Measurements from ENCODE around the gene FBXO24.

Gene FBXO24

GRCh38 chr7:100538654-100539435 lies 47.3 kb upstream of the FBXO24 start, which contains the start of gene AGFG2 (continued):
- peak; percentile 89 for TF ChIP-seq ZBTB26 (tag by site-specific recombination; optimal IDR thresholded peaks at IDR 0.05)
- peak; percentile 100 for TF ChIP-seq ZFHX2 (tag by site-specific recombination; conservative IDR thresholded peaks at IDR 0.05)
- TF ChIP-seq TCF7L2 (IDR thresholded peaks at IDR 0.05; ENCODE audit: borderline replicate concordance, low read depth, low read length): peak; percentile 93; the same call in 1 of the 2 replicates
- no peak for TF ChIP-seq ZNF423 (tag by site-specific recombination; IDR thresholded peaks at IDR 0.05)
- TF ChIP-seq EGR2 (tag by site-specific recombination; IDR thresholded peaks at IDR 0.05; ENCODE audit: low read depth): peak; percentile 100
- TF ChIP-seq ZNF76 (tag by site-specific recombination; IDR thresholded peaks at IDR 0.05; ENCODE audit: borderline replicate concordance, low read depth): peak; percentile 59; the same call in 1 of the 2 replicates
- peak; percentile 63; the same call in 1 of the 2 replicates for TF ChIP-seq ZNF600 (tag by site-specific recombination; IDR thresholded peaks at IDR 0.05)
- no peak for TF ChIP-seq ZNF624 (tag by site-specific recombination; IDR thresholded peaks at IDR 0.05)
- TF ChIP-seq, protein P1, sequence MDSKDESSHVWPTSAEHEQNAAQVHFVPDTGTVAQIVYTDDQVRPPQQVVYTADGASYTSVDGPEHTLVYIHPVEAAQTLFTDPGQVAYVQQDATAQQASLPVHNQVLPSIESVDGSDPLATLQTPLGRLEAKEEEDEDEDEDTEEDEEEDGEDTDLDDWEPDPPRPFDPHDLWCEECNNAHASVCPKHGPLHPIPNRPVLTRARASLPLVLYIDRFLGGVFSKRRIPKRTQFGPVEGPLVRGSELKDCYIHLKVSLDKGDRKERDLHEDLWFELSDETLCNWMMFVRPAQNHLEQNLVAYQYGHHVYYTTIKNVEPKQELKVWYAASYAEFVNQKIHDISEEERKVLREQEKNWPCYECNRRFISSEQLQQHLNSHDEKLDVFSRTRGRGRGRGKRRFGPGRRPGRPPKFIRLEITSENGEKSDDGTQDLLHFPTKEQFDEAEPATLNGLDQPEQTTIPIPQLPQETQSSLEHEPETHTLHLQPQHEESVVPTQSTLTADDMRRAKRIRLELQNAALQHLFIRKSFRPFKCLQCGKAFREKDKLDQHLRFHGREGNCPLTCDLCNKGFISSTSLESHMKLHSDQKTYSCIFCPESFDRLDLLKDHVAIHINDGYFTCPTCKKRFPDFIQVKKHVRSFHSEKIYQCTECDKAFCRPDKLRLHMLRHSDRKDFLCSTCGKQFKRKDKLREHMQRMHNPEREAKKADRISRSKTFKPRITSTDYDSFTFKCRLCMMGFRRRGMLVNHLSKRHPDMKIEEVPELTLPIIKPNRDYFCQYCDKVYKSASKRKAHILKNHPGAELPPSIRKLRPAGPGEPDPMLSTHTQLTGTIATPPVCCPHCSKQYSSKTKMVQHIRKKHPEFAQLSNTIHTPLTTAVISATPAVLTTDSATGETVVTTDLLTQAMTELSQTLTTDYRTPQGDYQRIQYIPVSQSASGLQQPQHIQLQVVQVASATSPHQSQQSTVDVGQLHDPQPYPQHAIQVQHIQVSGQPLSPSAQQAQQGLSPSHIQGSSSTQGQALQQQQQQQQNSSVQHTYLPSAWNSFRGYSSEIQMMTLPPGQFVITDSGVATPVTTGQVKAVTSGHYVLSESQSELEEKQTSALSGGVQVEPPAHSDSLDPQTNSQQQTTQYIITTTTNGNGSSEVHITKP (tag by site-specific recombination; IDR thresholded peaks at IDR 0.05): peak; percentile 3; the same call in 1 of the 2 replicates
- TF ChIP-seq ZNF311 (tag by site-specific recombination; IDR thresholded peaks at IDR 0.05; ENCODE audit: borderline replicate concordance): no peak
- TF ChIP-seq, protein P2, sequence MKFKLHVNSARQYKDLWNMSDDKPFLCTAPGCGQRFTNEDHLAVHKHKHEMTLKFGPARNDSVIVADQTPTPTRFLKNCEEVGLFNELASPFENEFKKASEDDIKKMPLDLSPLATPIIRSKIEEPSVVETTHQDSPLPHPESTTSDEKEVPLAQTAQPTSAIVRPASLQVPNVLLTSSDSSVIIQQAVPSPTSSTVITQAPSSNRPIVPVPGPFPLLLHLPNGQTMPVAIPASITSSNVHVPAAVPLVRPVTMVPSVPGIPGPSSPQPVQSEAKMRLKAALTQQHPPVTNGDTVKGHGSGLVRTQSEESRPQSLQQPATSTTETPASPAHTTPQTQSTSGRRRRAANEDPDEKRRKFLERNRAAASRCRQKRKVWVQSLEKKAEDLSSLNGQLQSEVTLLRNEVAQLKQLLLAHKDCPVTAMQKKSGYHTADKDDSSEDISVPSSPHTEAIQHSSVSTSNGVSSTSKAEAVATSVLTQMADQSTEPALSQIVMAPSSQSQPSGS (tag by site-specific recombination; IDR thresholded peaks at IDR 0.05; ENCODE audit: low read depth): peak; percentile 66
- peak; percentile 92 for TF ChIP-seq ZBTB21 (tag by site-specific recombination; IDR thresholded peaks at IDR 0.05)
- no peak for TF ChIP-seq ZNF214 (tag by site-specific recombination; IDR thresholded peaks at IDR 0.05; ENCODE audit: borderline replicate concordance)
- TF ChIP-seq BCL11A (tag by site-specific recombination; IDR thresholded peaks at IDR 0.05; ENCODE audit: low read depth): 0 out of 2 replicates have a peak, but pooled peaks have one; percentile 20
- TF ChIP-seq ZNF366 (tag by site-specific recombination; conservative IDR thresholded peaks at IDR 0.05): peak; percentile 86
- TF ChIP-seq ZNF837 (tag by site-specific recombination; IDR thresholded peaks at IDR 0.05): no peak
- TF ChIP-seq, protein P3, sequence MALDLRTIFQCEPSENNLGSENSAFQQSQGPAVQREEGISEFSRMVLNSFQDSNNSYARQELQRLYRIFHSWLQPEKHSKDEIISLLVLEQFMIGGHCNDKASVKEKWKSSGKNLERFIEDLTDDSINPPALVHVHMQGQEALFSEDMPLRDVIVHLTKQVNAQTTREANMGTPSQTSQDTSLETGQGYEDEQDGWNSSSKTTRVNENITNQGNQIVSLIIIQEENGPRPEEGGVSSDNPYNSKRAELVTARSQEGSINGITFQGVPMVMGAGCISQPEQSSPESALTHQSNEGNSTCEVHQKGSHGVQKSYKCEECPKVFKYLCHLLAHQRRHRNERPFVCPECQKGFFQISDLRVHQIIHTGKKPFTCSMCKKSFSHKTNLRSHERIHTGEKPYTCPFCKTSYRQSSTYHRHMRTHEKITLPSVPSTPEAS (tag by site-specific recombination; IDR thresholded peaks at IDR 0.05): no peak
- peak; percentile 78 for TF ChIP-seq KLF1 (tag by site-specific recombination; IDR thresholded peaks at IDR 0.05)
- no peak for TF ChIP-seq ZNF664 (tag by site-specific recombination; IDR thresholded peaks at IDR 0.05)
- TF ChIP-seq ZNF391 (tag by site-specific recombination; IDR thresholded peaks at IDR 0.05; ENCODE audit: borderline replicate concordance, low read depth): peak; percentile 93
- TF ChIP-seq ZNF26 (tag by site-specific recombination; IDR thresholded peaks at IDR 0.05): no peak
- TF ChIP-seq WT1 (tag by site-specific recombination; IDR thresholded peaks at IDR 0.05): peak; percentile 78
- 0 out of 2 replicates have a peak, but pooled peaks have one; percentile 83 for TF ChIP-seq ZBTB1 (tag by site-specific recombination; IDR thresholded peaks at IDR 0.05)
- peak; percentile 36; the same call in 1 of the 2 replicates for TF ChIP-seq ZNF341 (tag by site-specific recombination; IDR thresholded peaks at IDR 0.05; ENCODE audit: low read depth)
- TF ChIP-seq KLF10 (tag by site-specific recombination; IDR thresholded peaks at IDR 0.05): peak; percentile 97
- TF ChIP-seq SP7 (tag by site-specific recombination; IDR thresholded peaks at IDR 0.05): peak; percentile 73
- TF ChIP-seq ZBTB8A (tag by site-specific recombination; IDR thresholded peaks at IDR 0.05): peak; percentile 78
- no peak; the same call in 1 of the 2 replicates for TF ChIP-seq YY1 (tag by site-specific recombination; IDR thresholded peaks at IDR 0.05)
- TF ChIP-seq, protein P4, sequence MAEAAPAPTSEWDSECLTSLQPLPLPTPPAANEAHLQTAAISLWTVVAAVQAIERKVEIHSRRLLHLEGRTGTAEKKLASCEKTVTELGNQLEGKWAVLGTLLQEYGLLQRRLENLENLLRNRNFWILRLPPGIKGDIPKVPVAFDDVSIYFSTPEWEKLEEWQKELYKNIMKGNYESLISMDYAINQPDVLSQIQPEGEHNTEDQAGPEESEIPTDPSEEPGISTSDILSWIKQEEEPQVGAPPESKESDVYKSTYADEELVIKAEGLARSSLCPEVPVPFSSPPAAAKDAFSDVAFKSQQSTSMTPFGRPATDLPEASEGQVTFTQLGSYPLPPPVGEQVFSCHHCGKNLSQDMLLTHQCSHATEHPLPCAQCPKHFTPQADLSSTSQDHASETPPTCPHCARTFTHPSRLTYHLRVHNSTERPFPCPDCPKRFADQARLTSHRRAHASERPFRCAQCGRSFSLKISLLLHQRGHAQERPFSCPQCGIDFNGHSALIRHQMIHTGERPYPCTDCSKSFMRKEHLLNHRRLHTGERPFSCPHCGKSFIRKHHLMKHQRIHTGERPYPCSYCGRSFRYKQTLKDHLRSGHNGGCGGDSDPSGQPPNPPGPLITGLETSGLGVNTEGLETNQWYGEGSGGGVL (tag by site-specific recombination; IDR thresholded peaks at IDR 0.05): peak; percentile 99
